CD14-positive monocyte (primary cell): ENCODE measurements around the gene TTBK1. TPM values are rescaled to one million over a fixed set of nuclear protein-coding genes. Genes with fewer than 3 reads are reported as not detected.

Source experiments
- DNase-seq, 3 donors: peaks; one replicate each; pipeline ENCODE4 v3.0.0-alpha.2; 2011 to 2022
- H2AFZ ChIP-seq: 2 replicates; pipeline ENCODE4 v1.6.0; 2012; ENCODE audit warnings: mild to moderate bottlenecking, low read depth, low read length, inconsistent platforms; ENCODE audit not compliant: insufficient read depth, poor library complexity, severe bottlenecking
- H3K27ac ChIP-seq, 2 donors: 1 replicate in 1 of 2; 2 replicates in 1 of 2; pipeline ENCODE4 v1.5.1; 2012 to 2013; ENCODE audit warnings: low read length in 2 of 2, control low read depth in 1 of 2, inconsistent platforms in 1 of 2, low read depth in 1 of 2, mild to moderate bottlenecking in 1 of 2
- H3K27me3 ChIP-seq, 2 donors: one replicate each; pipeline versions ENCODE4 v1.6.0 to v1.6.1; 2011 to 2013; ENCODE audit warnings: low read length in 2 of 2; ENCODE audit not compliant: control insufficient read depth in 2 of 2, insufficient read depth in 2 of 2
- H3K36me3 ChIP-seq, 2 donors: replicated peaks in 1 of 2; 1 replicate in 1 of 2; 2 replicates in 1 of 2; pipeline versions ENCODE4 v1.5.1 to v1.6.1; 2012 to 2013; ENCODE audit warnings: low read length in 2 of 2, control low read depth in 1 of 2, inconsistent platforms in 1 of 2, mild to moderate bottlenecking in 1 of 2; ENCODE audit not compliant: insufficient read depth in 2 of 2, control insufficient read depth in 1 of 2
- H3K4me1 ChIP-seq, 2 donors: 1 replicate in 1 of 2; 2 replicates in 1 of 2; pipeline versions ENCODE4 v1.5.1 to v1.6.1; 2012 to 2013; ENCODE audit warnings: low read length in 2 of 2, control low read depth in 1 of 2, inconsistent platforms in 1 of 2, mild to moderate bottlenecking in 1 of 2, moderate library complexity in 1 of 2; ENCODE audit not compliant: insufficient read depth in 2 of 2, control insufficient read depth in 1 of 2
- H3K4me2 ChIP-seq: replicated peaks from 2 replicates; pipeline ENCODE3; 2012; ENCODE audit warnings: low read length, moderate library complexity, mild to moderate bottlenecking; ENCODE audit not compliant: poor library complexity, severe bottlenecking; ENCODE audit errors: extremely low read depth
- H3K4me3 ChIP-seq, 3 experiments: fragments of 200-600 bp in 1 of 3; sonication (generic) in 1 of 3; replicated peaks in 1 of 3; 1 replicate in 2 of 3; 2 replicates in 1 of 3; pipeline ENCODE4 v1.5.1; 2011 to 2013; ENCODE audit warnings: low read length in 3 of 3, mild to moderate bottlenecking in 3 of 3, control low read depth in 2 of 3, low read depth in 2 of 3, inconsistent platforms in 1 of 3, moderate library complexity in 1 of 3
- H3K79me2 ChIP-seq: 2 replicates; pipeline ENCODE4 v1.6.0; 2012; ENCODE audit warnings: mild to moderate bottlenecking, control low read depth, inconsistent platforms, low read length, moderate library complexity; ENCODE audit not compliant: insufficient read depth
- H3K9ac ChIP-seq: 2 replicates; pipeline ENCODE4 v1.6.0; 2017; ENCODE audit warnings: low read length, mild to moderate bottlenecking; ENCODE audit not compliant: insufficient read depth, poor library complexity, severe bottlenecking
- H3K9me3 ChIP-seq, 2 donors: replicated peaks in 1 of 2; 1 replicate in 1 of 2; 2 replicates in 1 of 2; pipeline versions ENCODE4 v1.5.1 to v1.6.1; 2012 to 2013; ENCODE audit warnings: low read length in 2 of 2, control low read depth in 1 of 2; ENCODE audit not compliant: control insufficient read depth in 1 of 2, insufficient read depth in 1 of 2
- H4K20me1 ChIP-seq: 2 replicates; pipeline ENCODE4 v1.6.0; 2012; ENCODE audit warnings: mild to moderate bottlenecking, low read length, control low read depth, moderate library complexity; ENCODE audit not compliant: insufficient read depth
- H3K27ac Mint-ChIP-seq, 7 donors: one replicate each; pipeline ENCODE4 v1.8.0; 2020; ENCODE audit warnings: mild to moderate bottlenecking in 7 of 7, mixed read lengths in 7 of 7, moderate library complexity in 6 of 7, inconsistent platforms in 2 of 7
- H3K27me3 Mint-ChIP-seq, 3 donors: one replicate each; pipeline ENCODE4 v1.8.0; 2021 to 2022; ENCODE audit warnings: low read depth in 3 of 3, mild to moderate bottlenecking in 3 of 3, mixed read lengths in 3 of 3, moderate library complexity in 3 of 3, inconsistent platforms in 1 of 3
- H3K36me3 Mint-ChIP-seq, 2 donors: one replicate each; pipeline ENCODE4 v1.8.0; 2020; ENCODE audit warnings: mixed read lengths in 2 of 2, inconsistent platforms in 1 of 2, mild to moderate bottlenecking in 1 of 2
- H3K4me1 Mint-ChIP-seq: one replicate; pipeline ENCODE4 v1.8.0; 2020; ENCODE audit warnings: mild to moderate bottlenecking, mixed read lengths
- H3K4me3 Mint-ChIP-seq, 2 donors: one replicate each; pipeline ENCODE4 v1.8.0; 2020; ENCODE audit warnings: mild to moderate bottlenecking in 2 of 2, mixed read lengths in 2 of 2, moderate library complexity in 1 of 2
- H3K9me3 Mint-ChIP-seq, 7 donors: one replicate each; pipeline ENCODE4 v1.8.0; 2020 to 2022; ENCODE audit warnings: mixed read lengths in 7 of 7, mild to moderate bottlenecking in 6 of 7, moderate library complexity in 6 of 7, inconsistent platforms in 2 of 7
- whole genome bisulfite sequencing: methylation state at CpG from one replicate; pipeline ENCODE4 v1.1.5; 2013; ENCODE audit warnings: missing lambda C conversion rate; ENCODE audit not compliant: insufficient coverage; 5-methylcytosine and 5-hydroxymethylcytosine counted together
- intact Hi-C, 2 donors: fragments of 100-400 bp; cut with micrococcal nuclease; formaldehyde crosslinking; loops; one replicate each; pipeline versions ENCODE4 v1.15.0 to v1.15.1; 2023
- polyA plus RNA-seq, 3 donors: library from polyadenylated mRNA; depleted of rRNA in 1 of 3; unstranded in 2 of 3; stranded (reverse) in 1 of 3; fragments of 300-500 nt in 2 of 3; fragments of >200 nt in 1 of 3; fragmentation: Illumina TruSeq in 2 of 3; gene quantifications; 1 replicate in 2 of 3; 2 replicates in 1 of 3; pipeline ENCODE4 v1.2.3, GENCODE V29; 2012 to 2021
- TF ChIP-seq, protein P1 (sequence below): fragments of 200-600 bp; IDR thresholded peaks from one replicate; pipeline ENCODE4 v1.8.0; 2022; ENCODE audit warnings: antibody characterized with exemption, mild to moderate bottlenecking

TTBK1 gene
- polyA plus RNA-seq, 3 donors: not detected

GRCh38 chr6:43283905-43284304 is 40.6 kb downstream of the TTBK1 start:
- peaks cover 0 to 43% of the 10 kb centered on the region in 2 donors for H3K27me3 ChIP-seq
- H3K27ac ChIP-seq: no peak overlapping the region
- H3K4me3 ChIP-seq: no peak overlapping the region
- Mint-ChIP-seq H3K4me3 (peak overlapping the region in 1 of 2 donors; percentile 7), H3K36me3 (no peaks in the 10 kb centered on the region), H3K4me1 (peaks cover 2% of the 10 kb centered on the region), H3K27ac (no peak overlapping the region), H3K9me3 (peaks cover 0 to 4% (median 0%) of the 10 kb centered on the region in 7 donors), H3K27me3 (peaks cover 38 to 62% (median 46%) of the 10 kb centered on the region in 3 donors)
- H3K9ac ChIP-seq: no peak overlapping the region
- no peaks in the 10 kb centered on the region for H4K20me1 ChIP-seq
- DNase-seq: no peak
- intact Hi-C loops: no loop called here
- H3K79me2 ChIP-seq: no peaks in the 10 kb centered on the region
- H3K9me3 ChIP-seq: no peaks in the 10 kb centered on the region
- no peaks in the 10 kb centered on the region for H3K36me3 ChIP-seq
- no peak overlapping the region for H3K4me2 ChIP-seq
- H3K4me1 ChIP-seq: no peaks in the 10 kb centered on the region
- H2AFZ ChIP-seq: no peak overlapping the region
- TF ChIP-seq, protein P1, sequence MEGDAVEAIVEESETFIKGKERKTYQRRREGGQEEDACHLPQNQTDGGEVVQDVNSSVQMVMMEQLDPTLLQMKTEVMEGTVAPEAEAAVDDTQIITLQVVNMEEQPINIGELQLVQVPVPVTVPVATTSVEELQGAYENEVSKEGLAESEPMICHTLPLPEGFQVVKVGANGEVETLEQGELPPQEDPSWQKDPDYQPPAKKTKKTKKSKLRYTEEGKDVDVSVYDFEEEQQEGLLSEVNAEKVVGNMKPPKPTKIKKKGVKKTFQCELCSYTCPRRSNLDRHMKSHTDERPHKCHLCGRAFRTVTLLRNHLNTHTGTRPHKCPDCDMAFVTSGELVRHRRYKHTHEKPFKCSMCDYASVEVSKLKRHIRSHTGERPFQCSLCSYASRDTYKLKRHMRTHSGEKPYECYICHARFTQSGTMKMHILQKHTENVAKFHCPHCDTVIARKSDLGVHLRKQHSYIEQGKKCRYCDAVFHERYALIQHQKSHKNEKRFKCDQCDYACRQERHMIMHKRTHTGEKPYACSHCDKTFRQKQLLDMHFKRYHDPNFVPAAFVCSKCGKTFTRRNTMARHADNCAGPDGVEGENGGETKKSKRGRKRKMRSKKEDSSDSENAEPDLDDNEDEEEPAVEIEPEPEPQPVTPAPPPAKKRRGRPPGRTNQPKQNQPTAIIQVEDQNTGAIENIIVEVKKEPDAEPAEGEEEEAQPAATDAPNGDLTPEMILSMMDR: no peak
- WGBS: 93% methylated on average over 21 of the region's 27 CpGs

DNA sequence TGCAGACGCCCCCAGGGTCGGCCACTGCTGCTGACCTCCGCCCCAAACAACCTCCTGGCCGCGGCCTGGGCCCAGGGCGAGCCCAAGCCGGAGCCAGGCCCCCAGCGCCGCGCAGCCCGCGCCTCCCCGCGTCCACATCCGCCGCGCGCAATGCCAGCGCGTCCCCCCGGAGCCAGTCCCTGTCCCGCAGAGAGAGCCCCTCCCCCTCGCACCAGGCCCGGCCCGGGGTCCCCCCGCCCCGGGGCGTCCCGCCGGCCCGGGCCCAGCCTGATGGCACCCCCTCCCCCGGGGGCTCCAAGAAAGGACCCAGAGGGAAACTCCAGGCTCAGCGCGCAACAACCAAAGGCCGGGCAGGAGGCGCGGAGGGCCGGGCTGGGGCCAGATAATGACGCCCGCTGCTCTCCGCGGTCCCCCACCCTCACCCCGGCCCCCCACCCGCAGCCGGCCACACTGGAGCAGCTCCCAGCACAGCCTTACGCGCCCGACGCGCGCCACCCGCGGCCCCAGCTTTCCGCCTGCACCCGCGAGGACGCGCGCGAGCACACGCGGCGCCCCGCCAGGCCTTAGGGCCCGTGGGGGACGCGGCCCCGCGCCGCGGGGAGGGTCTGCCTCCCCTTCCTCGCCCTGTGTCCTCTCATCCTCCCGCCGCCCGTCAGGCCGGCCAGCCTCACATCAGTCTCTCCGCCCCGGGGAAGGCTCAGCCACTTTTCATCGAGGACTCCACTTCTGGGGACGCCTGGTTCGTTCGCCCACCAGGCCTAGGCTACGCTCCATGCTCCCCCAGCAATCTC is 41.9 kb downstream of the TTBK1 start:
- WGBS: 7% methylated on average over 67 of the region's 83 CpGs
- peaks cover 0 to 38% of the 10 kb centered on the region in 2 donors for H3K27me3 ChIP-seq
- intact Hi-C loops: no loop called here
- H3K9me3 ChIP-seq: no peaks in the 10 kb centered on the region
- no peak overlapping the region for H3K27ac Mint-ChIP-seq
- peaks cover 2% of the 10 kb centered on the region for H3K4me1 Mint-ChIP-seq
- peaks cover 32 to 51% (median 39%) of the 10 kb centered on the region in 3 donors for H3K27me3 Mint-ChIP-seq
- H3K4me3 Mint-ChIP-seq: peak overlapping the region in 1 of 2 donors; percentile 80
- no peak overlapping the region for H3K4me2 ChIP-seq
- no peak overlapping the region for H3K27ac ChIP-seq
- no peak overlapping the region for H2AFZ ChIP-seq
- H3K4me3 ChIP-seq: no peak overlapping the region
- no peak for DNase-seq
- TF ChIP-seq, protein P1: no peak
- H3K79me2 ChIP-seq: no peaks in the 10 kb centered on the region
- H3K9ac ChIP-seq: no peak overlapping the region
- no peaks in the 10 kb centered on the region for H4K20me1 ChIP-seq
- no peaks in the 10 kb centered on the region for H3K36me3 ChIP-seq
- no peaks in the 10 kb centered on the region for H3K36me3 Mint-ChIP-seq
- peaks cover 0 to 4% (median 0%) of the 10 kb centered on the region in 7 donors for H3K9me3 Mint-ChIP-seq
- H3K4me1 ChIP-seq: no peaks in the 10 kb centered on the region
